Glutamatergic neuron (in vitro differentiated cells): ENCODE data around the gene PTBP1. TPM values are rescaled to one million over a fixed set of nuclear protein-coding genes. Genes with fewer than 3 reads are reported as not detected.
A peak's percentile ranks its signal among the peaks of the same experiment; 100 is the strongest.

ENCODE experiments used
- DNase-seq: peaks from one replicate; pipeline ENCODE4 v3.0.0; 2022
- H3K27ac Mint-ChIP-seq: one replicate; pipeline ENCODE4 v1.8.0; 2020; ENCODE audit warnings: mild to moderate bottlenecking, mixed read lengths, inconsistent platforms; ENCODE audit not compliant: unreplicated experiment
- H3K27me3 Mint-ChIP-seq: one replicate; pipeline ENCODE4 v1.8.0; 2020; ENCODE audit warnings: mild to moderate bottlenecking, moderate library complexity, mixed read lengths, inconsistent platforms; ENCODE audit not compliant: unreplicated experiment
- H3K36me3 Mint-ChIP-seq: one replicate; pipeline ENCODE4 v1.8.0; 2020; ENCODE audit warnings: mild to moderate bottlenecking, mixed read lengths, inconsistent platforms; ENCODE audit not compliant: unreplicated experiment
- H3K4me1 Mint-ChIP-seq: one replicate; pipeline ENCODE4 v1.8.0; 2020; ENCODE audit warnings: mild to moderate bottlenecking, low read depth, mixed read lengths, inconsistent platforms; ENCODE audit not compliant: unreplicated experiment
- H3K4me3 Mint-ChIP-seq: one replicate; pipeline ENCODE4 v1.8.0; 2020; ENCODE audit warnings: mild to moderate bottlenecking, mixed read lengths, inconsistent platforms; ENCODE audit not compliant: unreplicated experiment
- H3K9me3 Mint-ChIP-seq: one replicate; pipeline ENCODE4 v1.8.0; 2020; ENCODE audit warnings: mild to moderate bottlenecking, moderate library complexity, mixed read lengths, inconsistent platforms; ENCODE audit not compliant: unreplicated experiment
- total RNA-seq: library from RNA; stranded (reverse); fragmentation: NEBNext Ultra II Directional; extraction: Animal tissue kit (Norgen Biotek cat#: 25700); gene quantifications from one replicate; pipeline ENCODE4 v1.2.1, GENCODE V29; 2021; ENCODE audit not compliant: unreplicated experiment
- TF ChIP-seq, protein P1 (sequence below): fragments of 200-600 bp; sonication (generic); IDR thresholded peaks from one replicate; pipeline ENCODE4 v1.5.0; 2021; ENCODE audit not compliant: partially characterized antibody, unreplicated experiment

PTBP1 gene
- total RNA-seq, 1 donor from 2014 or later: 244 TPM

DNA sequence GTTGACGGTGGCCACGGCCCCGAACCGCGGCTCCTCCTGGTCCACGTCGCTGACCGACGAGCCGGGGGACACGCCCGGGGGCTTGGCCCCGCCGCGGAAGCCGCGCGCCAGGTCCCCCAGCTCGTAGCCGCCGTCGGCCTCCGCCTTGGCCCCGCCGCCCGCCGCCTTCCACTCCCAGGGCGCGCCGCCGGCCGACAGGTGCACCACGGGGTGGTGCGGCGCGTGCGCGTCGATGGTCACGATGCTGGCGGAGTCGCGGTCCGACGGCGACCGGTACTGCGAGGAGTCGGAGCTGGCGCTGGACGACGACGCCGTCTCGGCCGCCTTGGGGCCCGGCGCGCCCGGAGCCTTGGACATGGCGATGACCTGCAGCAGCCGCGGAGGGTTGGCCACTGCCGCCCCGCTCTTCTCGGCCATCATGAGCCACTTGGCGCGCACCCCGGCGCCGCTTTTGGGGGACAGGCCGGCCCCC lies 15.5 kb downstream of the PTBP1 start:
- Mint-ChIP-seq H3K36me3 (peaks cover 8% of the 10 kb centered on the region), H3K4me1 (peaks cover 1% of the 10 kb centered on the region)

DNA sequence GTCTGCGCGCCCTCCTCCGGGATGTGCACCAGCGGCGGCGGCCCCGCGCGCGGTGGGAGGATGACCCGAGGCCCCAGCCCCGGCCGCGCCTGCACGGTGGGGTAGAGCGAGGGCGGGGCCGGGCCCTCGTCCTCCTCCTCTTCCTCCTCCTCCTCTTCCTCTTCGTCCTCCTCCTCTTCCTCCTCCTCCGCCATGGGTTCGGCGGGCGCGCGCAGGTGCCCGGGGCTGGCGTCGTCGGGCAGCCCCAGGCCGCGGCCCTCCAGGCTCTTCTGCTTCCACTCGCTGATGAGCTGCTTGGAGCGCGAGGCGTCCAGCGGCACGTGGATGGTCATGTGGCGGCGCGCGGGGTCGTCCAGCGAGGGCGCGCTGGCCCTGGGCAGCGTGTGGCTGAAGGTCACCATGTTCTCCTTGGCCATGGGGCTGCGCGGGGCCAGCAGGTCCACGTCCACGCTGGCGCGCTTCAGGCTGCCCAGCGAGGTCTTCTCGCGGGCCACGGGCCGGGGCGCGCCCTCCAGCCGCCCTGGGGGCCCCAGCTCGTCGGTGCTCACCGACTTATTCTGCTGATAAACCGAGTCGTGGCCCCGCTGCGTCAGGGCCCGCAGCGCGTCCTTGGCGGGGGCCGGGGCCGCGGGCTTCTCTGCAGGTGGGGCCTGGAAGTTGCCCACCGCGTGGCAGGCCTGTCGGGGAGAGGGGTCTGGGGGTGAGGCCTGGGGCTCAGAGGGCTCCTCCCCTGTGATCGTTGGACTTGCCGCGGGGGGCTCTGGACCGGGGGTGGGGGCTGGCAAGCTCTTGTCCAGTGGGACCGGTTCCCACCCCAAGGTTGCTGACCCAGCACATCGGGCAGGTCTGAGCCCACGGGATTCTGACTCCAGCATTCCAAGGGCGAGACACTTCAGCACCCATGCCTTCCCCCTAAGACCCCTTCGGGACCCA lies 16.2 kb downstream of the PTBP1 start:
- TF ChIP-seq, protein P1, sequence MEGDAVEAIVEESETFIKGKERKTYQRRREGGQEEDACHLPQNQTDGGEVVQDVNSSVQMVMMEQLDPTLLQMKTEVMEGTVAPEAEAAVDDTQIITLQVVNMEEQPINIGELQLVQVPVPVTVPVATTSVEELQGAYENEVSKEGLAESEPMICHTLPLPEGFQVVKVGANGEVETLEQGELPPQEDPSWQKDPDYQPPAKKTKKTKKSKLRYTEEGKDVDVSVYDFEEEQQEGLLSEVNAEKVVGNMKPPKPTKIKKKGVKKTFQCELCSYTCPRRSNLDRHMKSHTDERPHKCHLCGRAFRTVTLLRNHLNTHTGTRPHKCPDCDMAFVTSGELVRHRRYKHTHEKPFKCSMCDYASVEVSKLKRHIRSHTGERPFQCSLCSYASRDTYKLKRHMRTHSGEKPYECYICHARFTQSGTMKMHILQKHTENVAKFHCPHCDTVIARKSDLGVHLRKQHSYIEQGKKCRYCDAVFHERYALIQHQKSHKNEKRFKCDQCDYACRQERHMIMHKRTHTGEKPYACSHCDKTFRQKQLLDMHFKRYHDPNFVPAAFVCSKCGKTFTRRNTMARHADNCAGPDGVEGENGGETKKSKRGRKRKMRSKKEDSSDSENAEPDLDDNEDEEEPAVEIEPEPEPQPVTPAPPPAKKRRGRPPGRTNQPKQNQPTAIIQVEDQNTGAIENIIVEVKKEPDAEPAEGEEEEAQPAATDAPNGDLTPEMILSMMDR: no peak
- no peak overlapping the region for H3K4me3 Mint-ChIP-seq
- H3K36me3 Mint-ChIP-seq: peaks cover 7% of the 10 kb centered on the region
- DNase-seq: no peak
- peaks cover 26% of the 10 kb centered on the region for H3K9me3 Mint-ChIP-seq
- no peaks in the 10 kb centered on the region for H3K4me1 Mint-ChIP-seq
- H3K27ac Mint-ChIP-seq: no peak overlapping the region
- peaks cover 27% of the 10 kb centered on the region for H3K27me3 Mint-ChIP-seq

More for the DNA sequence above, 15.5 kb downstream of the PTBP1 start:
- no peak overlapping the region for H3K4me3 Mint-ChIP-seq
- peaks cover 29% of the 10 kb centered on the region for H3K27me3 Mint-ChIP-seq
- TF ChIP-seq, protein P1: no peak
- H3K27ac Mint-ChIP-seq: no peak overlapping the region
- H3K9me3 Mint-ChIP-seq: peaks cover 29% of the 10 kb centered on the region
- no peak for DNase-seq

DNA sequence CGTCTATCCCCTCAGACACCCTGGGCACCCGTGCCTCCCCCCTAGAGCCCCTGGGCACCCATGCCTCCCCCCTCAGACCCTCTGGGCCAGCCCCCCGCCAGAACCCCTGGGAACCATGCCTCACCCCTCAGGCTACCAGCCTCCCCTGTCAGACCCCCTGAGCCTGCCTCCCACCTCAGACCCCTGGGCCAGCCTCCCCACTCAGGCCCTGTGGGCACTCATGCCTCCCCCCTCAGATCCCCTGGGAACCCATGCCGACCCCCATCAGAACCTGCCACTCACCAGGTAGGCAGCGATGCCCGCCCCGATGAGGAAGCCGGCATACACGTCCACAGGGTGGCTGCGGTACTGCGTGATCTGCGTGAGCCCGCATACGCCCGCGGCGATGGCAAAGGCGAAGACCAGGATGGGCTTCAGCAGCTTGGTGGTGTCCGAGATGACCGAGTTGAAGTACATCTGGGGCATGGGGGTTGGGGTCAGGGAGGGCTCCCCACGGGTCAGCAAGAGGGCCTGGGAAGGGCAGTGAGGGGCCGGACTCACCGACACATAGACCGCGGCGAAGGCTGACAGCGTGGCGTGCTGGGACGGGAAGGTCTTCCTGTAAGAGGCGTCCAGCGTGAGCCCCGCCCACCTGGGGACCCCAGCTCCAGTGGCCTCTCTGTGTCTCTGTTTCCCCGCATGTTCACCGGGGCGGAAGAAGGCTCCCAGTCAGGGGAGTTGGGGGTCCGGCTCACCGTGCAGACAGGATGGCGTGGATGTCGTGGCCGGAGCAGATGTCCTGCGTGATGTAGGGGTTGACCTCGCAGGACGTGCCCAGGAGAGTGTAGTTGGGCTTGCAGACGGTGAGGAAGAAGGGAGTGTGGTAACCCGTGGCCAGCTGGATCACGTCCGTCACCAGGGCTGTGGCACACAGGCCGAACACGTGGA lies 17.2 kb downstream of the PTBP1 start:
- H3K36me3 Mint-ChIP-seq: peaks cover 7% of the 10 kb centered on the region

DNA sequence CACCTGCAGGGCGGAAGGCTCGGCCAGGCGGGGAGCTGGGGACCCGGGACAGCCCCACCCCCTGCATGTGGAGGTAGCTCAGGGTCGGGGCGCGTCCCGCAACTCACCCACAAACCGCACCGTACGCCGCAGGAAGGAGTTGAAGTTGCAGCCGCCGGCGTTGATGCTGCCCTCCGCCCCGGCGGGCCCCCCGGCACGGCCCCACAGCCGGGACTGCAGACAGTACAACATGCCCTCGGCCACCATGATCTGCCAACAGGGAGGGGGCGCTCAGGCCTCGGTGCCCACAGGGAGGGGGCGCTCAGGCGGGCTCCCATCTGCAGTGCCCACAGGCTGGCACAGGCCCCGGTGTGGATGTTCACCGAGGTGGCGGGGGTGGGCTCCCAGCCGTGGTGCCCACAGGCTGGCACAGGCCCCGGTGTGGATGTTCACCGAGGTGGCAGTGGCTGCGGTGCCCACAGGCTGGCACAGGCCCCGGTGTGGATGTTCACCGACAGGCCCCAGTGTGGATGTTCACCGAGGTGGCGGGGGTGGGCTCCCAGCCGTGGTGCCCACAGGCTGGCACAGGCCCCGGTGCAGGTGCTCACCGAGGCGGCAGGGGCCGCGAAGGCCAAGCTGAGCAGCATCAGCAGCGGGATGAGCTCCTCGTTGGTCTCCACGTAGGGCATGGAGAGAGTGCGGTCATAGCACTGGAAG lies 18.0 kb downstream of the PTBP1 start:
- no peak for DNase-seq
- H3K36me3 Mint-ChIP-seq: peaks cover 7% of the 10 kb centered on the region
- no peaks in the 10 kb centered on the region for H3K4me1 Mint-ChIP-seq
- TF ChIP-seq, protein P1: no peak
- peaks cover 25% of the 10 kb centered on the region for H3K9me3 Mint-ChIP-seq
- peaks cover 23% of the 10 kb centered on the region for H3K27me3 Mint-ChIP-seq
- no peak overlapping the region for H3K4me3 Mint-ChIP-seq
- H3K27ac Mint-ChIP-seq: no peak overlapping the region

More for the DNA sequence above, 17.2 kb downstream of the PTBP1 start:
- H3K27ac Mint-ChIP-seq: peak overlapping the region; percentile 59
- H3K4me1 Mint-ChIP-seq: no peaks in the 10 kb centered on the region
- DNase-seq: no peak
- no peak overlapping the region for H3K4me3 Mint-ChIP-seq
- TF ChIP-seq, protein P1: no peak
- peaks cover 27% of the 10 kb centered on the region for H3K27me3 Mint-ChIP-seq
- peaks cover 26% of the 10 kb centered on the region for H3K9me3 Mint-ChIP-seq
